ENCODE data around the gene BCL2L14. TPM values are rescaled to one million over a fixed set of nuclear protein-coding genes. Genes with fewer than 3 reads are reported as not detected.
A peak's percentile ranks its signal among the peaks of the same experiment; 100 is the strongest.
"Not testable (repeated sequence)": the region's sequence is repeated elsewhere in the genome, so short reads cannot be mapped to it uniquely, and the experiment has no call there.

BCL2L14 gene
- total RNA-seq, 2 experiments from 2014 or later = 3.3 to 12.2 TPM

- Mint-ChIP-seq H3K4me3 (no peak overlapping the region), H3K9me3 (ENCODE audit: low read depth) (no peaks in the 10 kb centered on the region), H3K27ac (no peak overlapping the region), H3K4me1 (no peaks in the 10 kb centered on the region), H3K27me3 (peaks cover 12% of the 10 kb centered on the region), H3K36me3 (peaks cover 11% of the 10 kb centered on the region)
- ATAC-seq = no peak
- DNase-seq = peak; percentile 23
- CTCF ChIA-PET = interaction anchor here (0.6 kb wide), 1 partner anchor 745 kb away, joined by 5 read pairs; no protein-coding TSS in a partner anchor
Measured at GRCh38 chr12:12097891-12098690, 27.4 kb downstream of the BCL2L14 start.

DNA sequence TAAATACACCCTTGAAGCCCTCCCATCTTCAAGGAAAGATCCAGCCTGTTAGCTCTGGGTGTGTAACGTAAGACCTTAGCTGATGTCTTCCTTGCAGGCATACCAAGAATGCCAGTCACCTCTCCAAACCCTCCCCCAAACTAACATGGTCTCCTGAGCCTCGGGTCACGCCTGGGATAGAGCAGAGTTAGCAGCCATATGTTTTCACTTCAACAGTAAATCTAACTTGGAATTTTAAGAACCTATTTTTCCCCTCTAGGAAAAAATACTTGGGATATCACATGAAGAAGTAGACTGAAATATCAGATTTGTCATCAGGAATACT, 27.9 kb downstream of the BCL2L14 start:
- CTCF ChIA-PET = no interaction called here
- H3K9me3 Mint-ChIP-seq (ENCODE audit: low read depth) = peaks cover 3% of the 10 kb centered on the region

DNA sequence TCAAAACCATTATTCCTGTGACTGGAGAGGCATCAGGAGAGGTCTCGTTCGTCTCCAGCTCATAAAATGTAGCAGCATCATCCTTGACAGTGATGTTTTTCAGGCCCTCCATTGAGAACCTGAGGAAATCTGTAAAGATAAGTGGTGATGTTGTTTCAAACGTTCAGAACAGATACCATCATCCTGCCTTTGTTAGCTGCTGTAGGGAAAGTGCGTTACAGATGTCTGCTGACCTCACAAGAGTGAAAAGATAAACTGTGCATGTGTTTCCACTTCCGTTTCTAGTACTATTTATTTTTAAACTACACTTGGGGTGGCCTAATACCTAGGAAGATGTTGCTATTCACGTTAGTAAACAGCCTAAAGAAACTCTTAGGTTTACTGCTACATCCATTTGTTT, 28.4 kb downstream of the BCL2L14 start:
- peaks cover 3% of the 10 kb centered on the region for H3K9me3 Mint-ChIP-seq (ENCODE audit: low read depth)
- DNase-seq (peak; percentile 9), ATAC-seq (no peak)
- peaks cover 15% of the 10 kb centered on the region for H3K27me3 Mint-ChIP-seq
- CTCF ChIA-PET = no interaction called here
- peaks cover 14% of the 10 kb centered on the region for H3K36me3 Mint-ChIP-seq
- no peak overlapping the region for H3K27ac Mint-ChIP-seq
- no peak overlapping the region for H3K4me3 Mint-ChIP-seq
- H3K4me1 Mint-ChIP-seq = no peaks in the 10 kb centered on the region

More for the DNA sequence above, 27.9 kb downstream of the BCL2L14 start:
- Mint-ChIP-seq H3K27ac (no peak overlapping the region), H3K36me3 (peaks cover 14% of the 10 kb centered on the region), H3K27me3 (peaks cover 15% of the 10 kb centered on the region), H3K4me1 (no peaks in the 10 kb centered on the region), H3K4me3 (no peak overlapping the region)
- DNase-seq (no peak), ATAC-seq (no peak)

GRCh38 chr12:12107678-12108077, 36.9 kb downstream of the BCL2L14 start:
- Mint-ChIP-seq H3K9me3 (ENCODE audit: low read depth) (peaks cover 16% of the 10 kb centered on the region), H3K4me3 (no peak overlapping the region), H3K27ac (no peak overlapping the region), H3K27me3 (peaks cover 17% of the 10 kb centered on the region), H3K36me3 (peaks cover 4% of the 10 kb centered on the region), H3K4me1 (no peaks in the 10 kb centered on the region)
- CTCF ChIA-PET = interaction anchor here (0.6 kb wide), 1 partner anchor 69 kb away, joined by 4 read pairs; no protein-coding TSS in a partner anchor
- ATAC-seq (no peak), DNase-seq (no peak)

- DNase-seq = no peak
- CTCF ChIA-PET = no interaction called here
- Mint-ChIP-seq H3K36me3 (peaks cover 1% of the 10 kb centered on the region), H3K27me3 (peaks cover 19% of the 10 kb centered on the region), H3K9me3 (ENCODE audit: low read depth) (peaks cover 13% of the 10 kb centered on the region), H3K4me1 (no peaks in the 10 kb centered on the region), H3K27ac (no peak overlapping the region), H3K4me3 (no peak overlapping the region)
- ATAC-seq = no peak
Measured at GRCh38 chr12:12108441-12109058, 37.8 kb downstream of the BCL2L14 start.

GRCh38 chr12:12110923-12111555, 40.3 kb downstream of the BCL2L14 start:
- ATAC-seq, H3K27ac Mint-ChIP-seq, CTCF ChIA-PET, H3K36me3 Mint-ChIP-seq, H3K4me1 Mint-ChIP-seq, H3K4me3 Mint-ChIP-seq: not testable (repeated sequence)
- DNase-seq = peak; percentile 74
- H3K27me3 Mint-ChIP-seq = peaks cover 23% of the 10 kb centered on the region
- H3K9me3 Mint-ChIP-seq (ENCODE audit: low read depth) = peaks cover 13% of the 10 kb centered on the region

DNA sequence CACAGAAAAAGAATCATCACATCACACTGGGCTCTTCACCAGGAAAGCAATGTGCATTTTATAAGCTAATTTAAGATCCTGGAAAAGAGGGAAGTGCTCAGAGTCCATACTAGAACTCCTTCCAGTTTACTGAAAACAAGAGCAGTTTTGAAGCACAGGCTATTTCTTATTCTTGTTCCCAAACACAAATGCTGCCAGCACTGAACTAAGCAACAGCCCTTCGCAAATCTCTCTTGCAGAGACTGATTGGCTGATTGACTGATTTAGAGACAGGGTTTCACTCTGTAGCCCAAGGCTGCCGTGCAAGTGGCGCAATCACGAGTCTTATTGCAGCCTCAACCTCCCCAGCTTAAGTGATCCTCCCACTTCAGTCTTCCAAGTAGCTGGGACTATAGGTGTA, 44.8 kb downstream of the BCL2L14 start:
- Mint-ChIP-seq H3K27me3 (peaks cover 29% of the 10 kb centered on the region), H3K27ac (no peak overlapping the region), H3K4me3 (no peak overlapping the region), H3K4me1 (no peaks in the 10 kb centered on the region), H3K36me3 (no peaks in the 10 kb centered on the region), H3K9me3 (ENCODE audit: low read depth) (no peaks in the 10 kb centered on the region)
- no peak for DNase-seq
- no peak for ATAC-seq
- CTCF ChIA-PET = interaction anchor here (2.3 kb wide), 1 partner anchor 11 kb away, joined by 5 read pairs; no protein-coding TSS in a partner anchor

- DNase-seq = no peak
- Mint-ChIP-seq H3K4me3 (no peak overlapping the region), H3K36me3 (no peaks in the 10 kb centered on the region), H3K9me3 (ENCODE audit: low read depth) (no peaks in the 10 kb centered on the region), H3K4me1 (no peaks in the 10 kb centered on the region), H3K27me3 (peaks cover 30% of the 10 kb centered on the region), H3K27ac (no peak overlapping the region)
- no peak for ATAC-seq
- CTCF ChIA-PET = interaction anchor here (2.3 kb wide), 1 partner anchor 10 kb away, joined by 5 read pairs; no protein-coding TSS in a partner anchor
Measured at GRCh38 chr12:12116677-12117076, 45.9 kb downstream of the BCL2L14 start.

- no peaks in the 10 kb centered on the region for H3K9me3 Mint-ChIP-seq (ENCODE audit: low read depth)
- H3K27ac Mint-ChIP-seq = no peak overlapping the region
- H3K36me3 Mint-ChIP-seq = no peaks in the 10 kb centered on the region
- no peak for DNase-seq
- peaks cover 22% of the 10 kb centered on the region for H3K27me3 Mint-ChIP-seq
- no peak overlapping the region for H3K4me3 Mint-ChIP-seq
- CTCF ChIA-PET = no interaction called here
- no peak for ATAC-seq
- no peaks in the 10 kb centered on the region for H3K4me1 Mint-ChIP-seq
Measured at GRCh38 chr12:12121061-12121460, 50.3 kb downstream of the BCL2L14 start.

DNA sequence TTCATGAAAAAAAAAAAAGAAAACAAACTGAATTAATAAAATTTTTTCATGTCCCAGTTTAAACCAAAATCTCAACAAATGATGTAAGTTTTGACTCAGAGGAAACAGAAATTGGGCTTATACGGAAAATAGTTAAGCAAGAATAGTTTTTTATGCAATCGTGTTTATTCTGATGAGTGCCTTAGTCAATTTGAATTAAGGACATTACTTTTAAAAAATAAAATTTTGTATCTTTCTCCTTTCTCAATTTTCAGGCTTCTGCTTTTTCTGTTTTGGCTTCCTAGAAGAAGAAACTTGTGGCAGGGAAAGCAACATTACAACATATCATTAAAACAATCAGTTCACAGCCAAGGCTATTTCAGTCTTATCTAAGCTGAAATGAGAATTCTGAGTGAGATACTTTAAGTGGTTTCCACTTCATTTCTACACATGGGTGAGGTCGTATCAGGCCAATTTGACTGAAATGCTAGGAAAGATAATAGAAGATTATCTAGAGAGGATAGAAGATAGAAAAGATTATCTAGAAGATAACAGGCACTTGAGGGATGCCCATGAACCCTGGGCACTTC, 52.4 kb downstream of the BCL2L14 start:
- ATAC-seq (no peak), DNase-seq (no peak)
- Mint-ChIP-seq H3K27ac (no peak overlapping the region), H3K36me3 (no peaks in the 10 kb centered on the region), H3K4me3 (no peak overlapping the region), H3K4me1 (no peaks in the 10 kb centered on the region), H3K27me3 (peaks cover 31% of the 10 kb centered on the region), H3K9me3 (ENCODE audit: low read depth) (no peaks in the 10 kb centered on the region)
- CTCF ChIA-PET = no interaction called here

DNA sequence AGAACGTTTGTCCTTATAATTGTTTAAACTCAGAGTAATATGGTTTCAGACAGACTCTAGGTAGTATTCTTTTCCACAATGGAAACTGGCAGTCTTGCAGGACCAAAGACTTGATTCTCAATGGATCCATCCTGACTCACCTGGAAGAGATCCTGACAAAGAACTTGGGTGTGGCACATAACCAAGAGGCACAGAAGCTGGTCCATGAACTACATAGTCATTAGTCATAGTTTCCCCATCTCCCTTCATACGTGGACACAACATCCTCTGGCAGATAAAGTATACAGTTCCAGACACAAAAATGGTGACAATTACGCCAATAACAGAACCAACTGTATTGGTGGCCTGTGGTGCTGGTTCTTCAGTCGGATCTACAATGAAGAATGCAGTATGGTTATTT, 55.8 kb downstream of the BCL2L14 start:
- Mint-ChIP-seq H3K27me3 (peaks cover 41% of the 10 kb centered on the region), H3K9me3 (ENCODE audit: low read depth) (no peaks in the 10 kb centered on the region), H3K4me1 (no peaks in the 10 kb centered on the region), H3K27ac (no peak overlapping the region), H3K36me3 (no peaks in the 10 kb centered on the region), H3K4me3 (no peak overlapping the region)
- ATAC-seq = no peak
- CTCF ChIA-PET = interaction anchor here (1.9 kb wide), 1 partner anchor 11 kb away, joined by 5 read pairs; no protein-coding TSS in a partner anchor
- DNase-seq = no peak

- H3K36me3 Mint-ChIP-seq = no peaks in the 10 kb centered on the region
- DNase-seq (no peak), ATAC-seq (no peak)
- H3K4me1 Mint-ChIP-seq = no peaks in the 10 kb centered on the region
- H3K4me3 Mint-ChIP-seq = no peak overlapping the region
- no peaks in the 10 kb centered on the region for H3K9me3 Mint-ChIP-seq (ENCODE audit: low read depth)
- peaks cover 39% of the 10 kb centered on the region for H3K27me3 Mint-ChIP-seq
- CTCF ChIA-PET = interaction anchor here (1.9 kb wide), 1 partner anchor 11 kb away, joined by 5 read pairs; no protein-coding TSS in a partner anchor
- no peak overlapping the region for H3K27ac Mint-ChIP-seq
Measured at GRCh38 chr12:12127304-12127703, 56.6 kb downstream of the BCL2L14 start.

- CTCF ChIA-PET = interaction anchor here (0.6 kb wide), 1 partner anchor 491 kb away, joined by 6 read pairs; no protein-coding TSS in a partner anchor
- peaks cover 45% of the 10 kb centered on the region for H3K27me3 Mint-ChIP-seq
- no peaks in the 10 kb centered on the region for H3K4me1 Mint-ChIP-seq
- H3K9me3 Mint-ChIP-seq (ENCODE audit: low read depth) = no peaks in the 10 kb centered on the region
- no peak for ATAC-seq
- DNase-seq = no peak
- no peaks in the 10 kb centered on the region for H3K36me3 Mint-ChIP-seq
- no peak overlapping the region for H3K27ac Mint-ChIP-seq
- H3K4me3 Mint-ChIP-seq = no peak overlapping the region
Measured at GRCh38 chr12:12128670-12129069, 57.9 kb downstream of the BCL2L14 start.
